ENCODE measurements around the gene IQGAP1.
"Not testable (repeated sequence)": the region's sequence is repeated elsewhere in the genome, so short reads cannot be mapped to it uniquely, and the experiment has no call there.

The IQGAP1 gene

GRCh38 chr15:90412356-90413194, 24.5 kb downstream of the IQGAP1 start:
- DNase-seq, result no peak

GRCh38 chr15:90413411-90414379, 25.7 kb downstream of the IQGAP1 start:
- DNase-seq, result no peak

- DNase-seq, result no peak
Measured at GRCh38 chr15:90414408-90415028, 26.5 kb downstream of the IQGAP1 start.

- not testable (repeated sequence) for DNase-seq
Measured at GRCh38 chr15:90416052-90416451, 28.0 kb downstream of the IQGAP1 start.

GRCh38 chr15:90418627-90419026, 30.6 kb downstream of the IQGAP1 start:
- no peak for DNase-seq

- DNase-seq, result no peak
Measured at GRCh38 chr15:90419206-90419605, 31.2 kb downstream of the IQGAP1 start.

GRCh38 chr15:90419738-90420406, 31.8 kb downstream of the IQGAP1 start:
- DNase-seq, result no peak

- DNase-seq, result no peak
Measured at GRCh38 chr15:90420451-90420850, 32.4 kb downstream of the IQGAP1 start.

GRCh38 chr15:90421527-90421926, 33.5 kb downstream of the IQGAP1 start:
- DNase-seq, result no peak

GRCh38 chr15:90422043-90422442, 34.0 kb downstream of the IQGAP1 start:
- DNase-seq, result no peak

- no peak for DNase-seq
Measured at GRCh38 chr15:90422936-90423335, 34.9 kb downstream of the IQGAP1 start.

GRCh38 chr15:90423801-90424319, 35.8 kb downstream of the IQGAP1 start:
- no peak for DNase-seq

GRCh38 chr15:90425726-90426346, 37.8 kb downstream of the IQGAP1 start:
- no peak for DNase-seq

- DNase-seq, result no peak
Measured at GRCh38 chr15:90427185-90427584, 39.1 kb downstream of the IQGAP1 start.

GRCh38 chr15:90432253-90432652, 44.2 kb downstream of the IQGAP1 start:
- DNase-seq, result no peak

- no peak for DNase-seq
Measured at GRCh38 chr15:90435652-90436337, 47.8 kb downstream of the IQGAP1 start.

- no peak for DNase-seq
Measured at GRCh38 chr15:90436952-90437351, 48.9 kb downstream of the IQGAP1 start.

GRCh38 chr15:90437516-90437915, 49.5 kb downstream of the IQGAP1 start:
- DNase-seq, result no peak

GRCh38 chr15:90439946-90440345, 51.9 kb downstream of the IQGAP1 start:
- DNase-seq, result no peak

- no peak for DNase-seq
Measured at GRCh38 chr15:90441027-90441426, 53.0 kb downstream of the IQGAP1 start.

- DNase-seq, result no peak
Measured at GRCh38 chr15:90442423-90442822, 54.4 kb downstream of the IQGAP1 start.
